OCI-LY7 (cell line): ENCODE data around the gene CHRNB2. TPM values are rescaled to one million over a fixed set of nuclear protein-coding genes. Genes with fewer than 3 reads are reported as not detected.

Source experiments
- BruUV-seq: library from RNA; stranded (reverse); fragments of 400-500 nt; replicated peaks from 2 replicates; lab custom pipeline; 2021; lab: Mats Ljungman, UMichigan
- CTCF ChIA-PET: fragments of 300-600 bp; sonication (Branson Sonifier 250); formaldehyde crosslinking; loops from one replicate; lab custom pipeline; 2022; ENCODE audit warnings: antibody characterized with exemption; ENCODE audit not compliant: unreplicated experiment; lab: Charles Lee
- POLR2A ChIA-PET: fragments of 300-600 bp; sonication (Branson Sonifier 250); formaldehyde crosslinking; loops from one replicate; lab custom pipeline; 2022; ENCODE audit warnings: antibody characterized with exemption; lab: Charles Lee
- DNase-seq: peaks from one replicate; pipeline ENCODE4 v3.0.0-alpha.2; 2015; ENCODE audit warnings: low spot score
- H2AFZ ChIP-seq: fragments of 200-600 bp; sonication (generic), shearing (Covaris generic); 2 replicates; pipeline ENCODE4 v1.6.1; 2014; ENCODE audit warnings: mild to moderate bottlenecking, antibody characterized with exemption, low read length, moderate library complexity
- H3K27ac ChIP-seq: fragments of 200-600 bp; sonication (generic); 2 replicates; pipeline ENCODE4 v1.5.1; 2014; ENCODE audit warnings: mixed run types, low read depth, mild to moderate bottlenecking, moderate library complexity, low read length, inconsistent platforms; ENCODE audit not compliant: poor library complexity, severe bottlenecking
- H3K36me3 ChIP-seq: fragments of 200-600 bp; sonication (generic); 2 replicates; pipeline ENCODE4 v1.6.1; 2014; ENCODE audit warnings: mild to moderate bottlenecking, antibody characterized with exemption, low read length, moderate library complexity, mixed read lengths; ENCODE audit not compliant: insufficient read depth
- H3K4me1 ChIP-seq: fragments of 200-600 bp; sonication (generic); 2 replicates; pipeline ENCODE4 v1.5.1; 2014; ENCODE audit warnings: mild to moderate bottlenecking, low read length; ENCODE audit not compliant: insufficient read depth, poor library complexity, severe bottlenecking
- H3K4me2 ChIP-seq: fragments of 200-600 bp; sonication (generic); 2 replicates; pipeline ENCODE4 v1.6.1; 2014; ENCODE audit warnings: mild to moderate bottlenecking, low read length
- H3K4me3 ChIP-seq: fragments of 200-600 bp; sonication (generic); 2 replicates; pipeline ENCODE4 v1.5.1; 2014; ENCODE audit warnings: mild to moderate bottlenecking, low read depth, low read length; ENCODE audit not compliant: poor library complexity, severe bottlenecking
- H3K79me2 ChIP-seq: fragments of 200-600 bp; sonication (generic); 2 replicates; pipeline ENCODE4 v1.6.1; 2016; ENCODE audit warnings: low read depth, mild to moderate bottlenecking, low read length, moderate library complexity, mixed read lengths; ENCODE audit not compliant: insufficient read depth
- H3K9me2 ChIP-seq: fragments of 200-600 bp; sonication (generic); 2 replicates; pipeline ENCODE4 v1.6.1; 2016; ENCODE audit warnings: mild to moderate bottlenecking, low read length, mixed read lengths; ENCODE audit not compliant: insufficient read depth
- H3K9me3 ChIP-seq: fragments of 200-600 bp; sonication (generic); 2 replicates; pipeline ENCODE4 v1.6.1; 2014; ENCODE audit warnings: mild to moderate bottlenecking, mixed run types, low read length, mixed read lengths
- H4K20me1 ChIP-seq: fragments of 200-600 bp; sonication (generic); 2 replicates; pipeline ENCODE4 v1.6.1; 2014; ENCODE audit warnings: mild to moderate bottlenecking, antibody characterized with exemption, low read length, moderate library complexity, mixed read lengths; ENCODE audit not compliant: insufficient read depth
- CTCF ChIP-seq: fragments of 200-600 bp; sonication (generic); conservative IDR thresholded peaks from 2 replicates; pipeline ENCODE4 v1.5.1; 2014; ENCODE audit warnings: mild to moderate bottlenecking, antibody characterized with exemption, low read length, moderate library complexity, mixed read lengths
- EZH2phosphoT487 ChIP-seq: fragments of 200-600 bp; sonication (generic); IDR thresholded peaks from 2 replicates; pipeline ENCODE4 v1.6.1; 2018; ENCODE audit warnings: low read depth, borderline replicate concordance, mild to moderate bottlenecking, mixed run types, antibody characterized with exemption, low read length, moderate library complexity, mixed read lengths
- intact Hi-C: fragments of 100-400 bp; cut with micrococcal nuclease; formaldehyde crosslinking; loops from one replicate; pipeline ENCODE4 v1.10.0; 2022; ENCODE audit not compliant: unreplicated experiment
- total RNA-seq, 2 experiments: library from RNA; depleted of rRNA in 1 of 2; stranded (reverse); fragments of >200 nt in 1 of 2; shearing (Covaris generic) in 1 of 2; gene quantifications; 2 replicates each; pipeline ENCODE4 v1.2.3, GENCODE V29; 2014 to 2022

The CHRNB2 gene
- total RNA-seq, 2 experiments from 2014 or later: 0.13 to 0.42 TPM

- TF ChIP-seq CTCF: no peak
- no peak for TF ChIP-seq EZH2phosphoT487
- Histone ChIP-seq H3K4me2 (no peak overlapping the region), H3K9me3 (no peaks in the 10 kb centered on the region), H3K27ac (no peak overlapping the region), H2AFZ (no peak overlapping the region), H3K79me2 (no peaks in the 10 kb centered on the region), H3K4me1 (no peaks in the 10 kb centered on the region), H3K36me3 (peaks cover 45% of the 10 kb centered on the region), H4K20me1 (no peaks in the 10 kb centered on the region), H3K4me3 (no peak overlapping the region), H3K9me2 (no peaks in the 10 kb centered on the region)
- BruUV-seq: no TSS peak
- no peak for DNase-seq
- ChIA-PET CTCF (interaction anchor here (0.7 to 1.7 kb wide), 5 partner anchors 10 to 79 kb away, joined by 3 to 17 read pairs (median 4); no protein-coding TSS in a partner anchor), POLR2A (no interaction called here)
- intact Hi-C loops: loop anchor here (10.0 kb wide), 1 partner anchor 222 kb away; the partner anchor contains the start of genes AQP10 and ATP8B2
Observed at GRCh38 chr1:154547105-154547732, 20.4 kb upstream of the CHRNB2 start.

GRCh38 chr1:154548028-154548427 is 19.6 kb upstream of the CHRNB2 start:
- intact Hi-C loops: loop anchor here (10.0 kb wide), 1 partner anchor 223 kb away; the partner anchor contains the start of genes AQP10 and ATP8B2
- Histone ChIP-seq H3K79me2 (no peaks in the 10 kb centered on the region), H3K4me2 (no peak overlapping the region), H3K4me1 (no peaks in the 10 kb centered on the region), H3K9me2 (no peaks in the 10 kb centered on the region), H4K20me1 (no peaks in the 10 kb centered on the region), H3K4me3 (no peak overlapping the region), H3K36me3 (peaks cover 53% of the 10 kb centered on the region), H3K9me3 (no peaks in the 10 kb centered on the region), H2AFZ (no peak overlapping the region), H3K27ac (no peak overlapping the region)
- ChIA-PET POLR2A (interaction anchor here (0.5 kb wide), 1 partner anchor 59 kb away, joined by 4 read pairs; no protein-coding TSS in a partner anchor), CTCF (no interaction called here)
- BruUV-seq: no TSS peak
- TF ChIP-seq CTCF (no peak), EZH2phosphoT487 (no peak)
- DNase-seq: no peak

- H3K4me1 ChIP-seq: no peaks in the 10 kb centered on the region
- no peaks in the 10 kb centered on the region for H3K9me3 ChIP-seq
- H3K4me2 ChIP-seq: peak overlapping the region; percentile 4; the same call in 1 of the 2 replicates
- BruUV-seq: no TSS peak
- H3K36me3 ChIP-seq: peaks cover 65% of the 10 kb centered on the region
- intact Hi-C loops: loop anchor here (10.0 kb wide), 1 partner anchor 224 kb away; the partner anchor contains the start of genes AQP10 and ATP8B2
- H4K20me1 ChIP-seq: no peaks in the 10 kb centered on the region
- POLR2A ChIA-PET: no interaction called here
- H3K9me2 ChIP-seq: no peaks in the 10 kb centered on the region
- no peak overlapping the region for H3K4me3 ChIP-seq
- H3K79me2 ChIP-seq: no peaks in the 10 kb centered on the region
- no peak overlapping the region for H2AFZ ChIP-seq
- no peak for DNase-seq
- CTCF ChIA-PET: no interaction called here
- H3K27ac ChIP-seq: no peak overlapping the region
- TF ChIP-seq EZH2phosphoT487 (no peak), CTCF (no peak)
Observed at GRCh38 chr1:154549202-154549770, 18.3 kb upstream of the CHRNB2 start.
